RCC 7860 (cell line): Measurements from ENCODE around the gene TMUB2.
"Not testable (repeated sequence)": the region's sequence is repeated elsewhere in the genome, so short reads cannot be mapped to it uniquely, and the experiment has no call there.

Source experiments
- DNase-seq: peaks from one replicate; pipeline ENCODE4 v3.0.0-alpha.2; 2015; ENCODE audit warnings: low spot score
- FAIRE-seq: peaks from 2 replicates; lab custom pipeline; 2012; peaks lifted over from hg19 to GRCh38; lab: Jason Lieb, UNC

TMUB2 gene

GRCh38 chr17:44186307-44187130 lies at the start of gene TMUB2:
TSS of gene TMUB2 (plus strand) at chr17:44186972. CDS start at chr17:44187709, 737 bp downstream.
- DNase-seq (peak; percentile 99), FAIRE-seq (peak; percentile 96)

- DNase-seq: peak; percentile 95
- peak; percentile 82 for FAIRE-seq
Measured at GRCh38 chr17:44137891-44138709, 48.7 kb upstream of the TMUB2 start.

DNA sequence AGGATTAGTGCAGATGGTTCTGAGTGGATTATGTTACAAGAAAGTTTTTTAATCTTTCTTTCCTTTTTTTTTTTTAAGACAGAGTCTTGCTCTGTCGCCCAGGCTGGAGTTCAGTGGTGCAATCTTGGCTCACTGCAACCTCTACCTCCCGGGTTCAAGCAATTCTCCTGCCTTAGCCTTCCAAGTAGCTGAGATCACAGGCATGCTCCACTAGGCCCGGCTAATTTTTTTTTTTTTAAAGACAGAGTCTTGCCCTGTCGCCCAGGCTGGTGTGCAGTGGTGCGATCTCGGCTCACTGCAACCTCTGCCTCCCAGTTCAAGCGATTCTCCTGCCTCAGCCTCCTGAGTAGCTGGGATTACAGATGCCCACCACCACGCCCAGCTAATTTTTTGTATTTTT lies 42.9 kb upstream of the TMUB2 start:
- DNase-seq, FAIRE-seq: not testable (repeated sequence)

GRCh38 chr17:44144966-44145739 lies 41.6 kb upstream of the TMUB2 start:
- FAIRE-seq (no peak), DNase-seq (no peak)

DNA sequence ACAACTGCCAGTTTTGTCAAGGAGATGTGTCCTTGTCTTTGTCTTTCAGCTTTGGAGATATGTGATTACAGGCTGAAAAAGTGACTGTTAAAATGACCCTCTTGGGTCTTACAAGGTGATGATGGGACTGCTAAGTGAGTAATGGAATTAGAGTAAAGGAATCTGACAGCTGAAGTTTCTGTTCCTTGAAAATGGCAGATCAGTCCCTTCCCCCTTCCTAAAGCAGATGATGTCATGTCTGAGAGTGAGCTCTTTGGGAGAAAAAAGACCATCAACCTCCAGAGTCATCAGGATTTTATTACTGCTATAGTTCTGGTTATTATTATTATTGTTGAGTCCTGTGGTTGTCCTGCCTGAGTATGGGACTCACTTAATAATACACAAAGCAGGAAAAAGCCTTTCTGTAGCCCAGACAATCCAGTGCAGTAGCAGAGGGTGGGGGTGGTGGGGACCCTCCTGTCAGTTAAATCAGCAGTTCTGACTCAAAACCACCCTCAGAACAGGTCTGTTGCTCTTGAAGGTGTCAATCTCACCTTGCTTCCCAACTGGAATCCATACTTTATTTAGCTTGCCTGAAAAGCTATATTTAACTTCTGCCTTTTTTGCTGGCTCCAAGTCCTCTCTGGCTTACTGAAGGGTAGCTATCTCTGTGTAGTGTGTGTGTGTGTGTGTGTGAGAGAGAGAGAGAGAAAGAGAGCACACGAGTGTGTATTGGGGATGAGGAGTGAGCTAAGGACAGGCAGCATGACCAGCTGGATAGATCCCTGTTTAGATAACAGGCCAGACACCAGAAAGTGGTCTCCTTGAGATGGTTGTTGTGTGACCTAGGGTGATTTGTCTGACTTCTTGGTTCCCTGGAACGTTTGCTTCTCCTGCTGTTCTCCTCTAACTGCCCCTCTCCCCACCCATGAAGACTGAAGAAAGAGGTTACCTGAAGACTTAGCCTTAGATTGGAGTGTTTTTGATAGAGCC lies 40.1 kb upstream of the TMUB2 start:
- FAIRE-seq (no peak), DNase-seq (no peak)

DNA sequence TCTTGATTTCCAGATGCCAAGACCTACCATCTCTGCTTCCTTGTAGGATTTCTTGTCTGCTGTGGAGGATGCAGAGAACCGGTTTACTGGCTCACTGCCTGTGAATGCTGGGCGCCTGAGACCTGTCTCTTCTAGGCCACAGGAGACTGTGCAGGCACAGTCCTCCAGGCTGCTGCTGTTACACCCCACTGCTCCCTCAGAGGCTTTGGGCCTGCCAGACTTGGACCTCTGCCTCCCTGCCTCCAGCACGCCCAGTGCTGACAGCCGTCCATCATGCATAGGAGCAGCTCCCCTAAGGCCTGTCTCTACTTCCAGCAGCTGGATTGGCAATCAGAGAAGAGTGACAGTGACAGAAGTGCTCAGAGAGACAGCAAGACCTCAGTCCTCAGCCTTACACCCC lies 39.0 kb upstream of the TMUB2 start:
- DNase-seq: no peak
- no peak for FAIRE-seq

DNA sequence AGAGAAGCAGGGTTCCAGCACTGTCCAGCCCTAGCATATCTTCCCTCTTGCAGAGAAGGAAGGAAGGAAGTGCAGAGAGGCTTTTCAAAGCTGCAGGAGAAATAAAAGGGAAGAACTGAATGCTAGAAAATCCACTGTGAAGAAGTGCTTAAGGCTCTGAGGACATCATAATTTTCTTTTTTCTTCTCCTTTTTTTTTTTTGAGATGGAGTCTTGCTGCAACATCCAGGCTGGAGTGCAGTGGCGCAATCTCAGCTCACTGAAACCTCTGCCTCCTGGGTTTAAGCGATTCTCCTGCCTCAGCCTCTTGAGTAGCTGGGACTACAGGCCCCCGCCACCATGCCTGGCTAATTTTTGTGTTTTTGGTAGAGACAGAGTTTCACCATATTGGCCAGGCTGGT lies 37.7 kb upstream of the TMUB2 start:
- FAIRE-seq, DNase-seq: not testable (repeated sequence)

- FAIRE-seq (no peak), DNase-seq (no peak)
Measured at GRCh38 chr17:44149750-44150329, 36.9 kb upstream of the TMUB2 start.

GRCh38 chr17:44152875-44153274 lies 33.9 kb upstream of the TMUB2 start:
- DNase-seq: no peak
- FAIRE-seq: no peak

DNA sequence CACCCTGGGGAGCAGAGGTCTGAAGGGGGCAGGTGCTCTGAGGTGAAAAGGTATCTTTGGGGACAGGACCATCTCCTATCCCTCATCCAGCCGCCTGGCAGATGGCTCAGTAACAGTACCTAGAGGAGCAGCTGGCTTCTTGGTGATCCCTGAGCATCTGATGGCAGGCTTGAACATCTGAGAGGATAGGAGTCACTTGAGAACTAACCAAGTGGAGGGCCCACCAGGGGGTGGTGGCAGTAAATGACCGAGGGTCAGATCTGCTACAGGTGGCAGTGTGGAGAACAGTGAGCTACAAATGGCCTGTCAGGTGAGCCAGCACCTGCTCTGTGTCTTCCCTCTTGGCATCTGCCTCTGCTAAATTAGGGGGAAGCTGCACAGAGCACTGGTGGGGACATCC lies 31.3 kb upstream of the TMUB2 start:
- FAIRE-seq: no peak
- DNase-seq: no peak

GRCh38 chr17:44159519-44160210 lies 27.1 kb upstream of the TMUB2 start:
- no peak for FAIRE-seq

DNA sequence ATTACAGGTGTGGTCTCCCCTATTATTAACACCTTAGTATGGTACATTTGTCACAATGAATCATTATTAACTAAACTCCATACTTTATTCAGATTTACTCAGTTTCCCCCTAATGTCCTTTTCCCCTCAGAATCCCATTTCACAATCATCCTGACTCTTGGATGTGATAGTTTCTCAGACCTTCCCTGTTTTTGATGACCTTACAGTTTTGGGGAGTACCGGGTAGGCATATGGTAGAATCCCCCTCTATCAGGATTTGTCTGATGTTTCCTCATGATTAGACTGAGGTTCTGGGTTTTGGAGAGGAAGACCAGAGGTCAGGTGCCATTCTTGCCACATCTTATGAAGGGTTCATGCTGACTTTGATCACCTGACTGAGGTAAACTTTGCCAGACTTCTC lies 22.3 kb upstream of the TMUB2 start:
- FAIRE-seq: no peak

More at GRCh38 chr17:44159519-44160210, 27.1 kb upstream of the TMUB2 start:
- no peak for DNase-seq

DNA sequence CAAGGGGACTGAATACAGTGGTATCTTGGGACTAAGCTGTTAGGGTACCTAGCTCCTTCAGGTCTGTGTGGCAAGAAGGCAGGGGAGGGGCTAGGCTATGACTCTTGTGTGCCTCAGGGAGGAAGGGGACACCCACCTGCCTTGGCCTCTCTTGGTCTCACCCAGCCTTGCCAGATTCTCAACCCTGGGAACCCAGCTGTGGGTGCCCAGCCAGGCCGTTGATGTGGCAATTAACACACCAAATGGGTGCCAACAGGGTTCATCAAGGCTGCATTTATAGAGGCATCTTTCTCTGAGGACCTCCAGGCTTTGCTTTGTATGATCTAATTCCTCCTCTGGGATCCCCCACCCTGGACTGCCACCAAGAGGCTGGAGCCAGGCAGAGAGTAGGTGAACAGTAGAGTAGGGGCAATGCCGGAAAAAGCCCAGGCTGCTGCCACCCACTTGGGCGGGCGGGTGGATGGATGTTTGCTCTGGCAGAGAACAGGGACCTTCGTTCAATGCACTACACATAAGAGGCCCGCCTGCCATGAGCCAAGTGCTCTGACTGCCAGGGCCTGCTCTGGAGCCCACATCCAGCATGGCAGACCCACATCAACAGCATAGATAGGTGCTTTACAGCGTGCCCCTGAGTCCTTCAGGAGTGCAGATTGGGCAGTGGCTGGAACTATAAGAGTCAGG lies 19.5 kb upstream of the TMUB2 start:
- FAIRE-seq: no peak
- DNase-seq: no peak

More for the DNA sequence above, 22.3 kb upstream of the TMUB2 start:
- no peak for DNase-seq

GRCh38 chr17:44170135-44170498 lies 16.7 kb upstream of the TMUB2 start:
- DNase-seq: no peak
- no peak for FAIRE-seq

- no peak for FAIRE-seq
- DNase-seq: no peak
Measured at GRCh38 chr17:44170499-44171201, 16.1 kb upstream of the TMUB2 start, which contains the start of gene ASB16. TSS of gene ASB16 (plus strand) at chr17:44170704. CDS start at chr17:44170790, 86 bp downstream.

DNA sequence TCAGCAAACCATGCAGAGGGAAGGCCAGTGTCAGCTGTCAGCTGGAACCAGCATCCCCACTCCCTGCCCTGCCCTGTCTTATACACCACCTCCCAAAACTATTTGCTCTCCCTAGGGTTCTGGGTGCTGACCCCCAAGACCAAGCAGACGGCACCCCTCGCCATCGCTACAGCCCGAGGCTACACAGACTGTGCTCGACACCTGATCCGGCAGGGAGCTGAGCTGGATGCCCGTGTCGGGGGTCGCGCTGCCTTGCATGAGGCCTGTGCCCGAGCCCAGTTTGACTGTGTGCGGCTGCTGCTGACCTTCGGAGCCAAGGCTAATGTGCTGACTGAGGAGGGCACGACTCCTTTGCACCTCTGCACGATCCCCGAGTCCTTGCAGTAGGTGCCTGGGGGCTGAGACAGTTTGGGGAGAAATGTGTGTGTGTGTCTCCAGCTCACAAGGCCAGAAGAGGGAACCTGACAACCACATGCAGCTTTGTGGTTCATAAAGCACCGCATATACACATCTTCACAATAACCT lies 14.8 kb upstream of the TMUB2 start:
- FAIRE-seq (no peak), DNase-seq (no peak)

DNA sequence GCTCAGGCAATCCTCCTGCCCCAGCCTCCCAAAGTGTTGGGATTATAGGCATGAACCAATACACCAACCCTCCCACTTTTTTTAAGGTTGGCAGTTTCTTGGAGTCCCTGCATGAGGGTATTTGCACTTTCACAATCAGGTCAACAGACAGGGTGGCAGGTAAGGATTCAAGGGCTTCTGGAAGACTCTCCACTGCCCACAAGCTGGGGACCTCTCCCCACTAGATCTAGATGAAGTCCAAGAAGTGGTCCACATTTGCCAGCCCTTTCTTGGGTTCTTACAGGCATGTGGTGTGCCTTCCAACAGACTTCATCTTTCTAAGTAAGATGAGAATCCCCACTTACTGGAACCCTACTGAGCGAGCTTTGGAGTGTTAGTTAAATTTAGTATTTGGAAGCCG lies 12.3 kb upstream of the TMUB2 start:
- FAIRE-seq: no peak

More for the DNA sequence above, 12.3 kb upstream of the TMUB2 start:
- no peak for DNase-seq
